Eye (tissue), 1 donor: ENCODE measurements around the gene LRRC42.

Source experiments
- DNase-seq: peaks from one replicate; pipeline ENCODE4 v3.0.0-alpha.2; 2015

LRRC42 gene, protein sequence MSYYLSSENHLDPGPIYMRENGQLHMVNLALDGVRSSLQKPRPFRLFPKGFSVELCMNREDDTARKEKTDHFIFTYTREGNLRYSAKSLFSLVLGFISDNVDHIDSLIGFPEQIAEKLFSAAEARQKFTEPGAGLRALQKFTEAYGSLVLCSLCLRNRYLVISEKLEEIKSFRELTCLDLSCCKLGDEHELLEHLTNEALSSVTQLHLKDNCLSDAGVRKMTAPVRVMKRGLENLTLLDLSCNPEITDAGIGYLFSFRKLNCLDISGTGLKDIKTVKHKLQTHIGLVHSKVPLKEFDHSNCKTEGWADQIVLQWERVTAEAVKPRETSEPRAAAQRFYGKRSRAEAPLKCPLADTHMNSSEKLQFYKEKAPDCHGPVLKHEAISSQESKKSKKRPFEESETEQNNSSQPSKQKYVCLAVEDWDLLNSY

DNA sequence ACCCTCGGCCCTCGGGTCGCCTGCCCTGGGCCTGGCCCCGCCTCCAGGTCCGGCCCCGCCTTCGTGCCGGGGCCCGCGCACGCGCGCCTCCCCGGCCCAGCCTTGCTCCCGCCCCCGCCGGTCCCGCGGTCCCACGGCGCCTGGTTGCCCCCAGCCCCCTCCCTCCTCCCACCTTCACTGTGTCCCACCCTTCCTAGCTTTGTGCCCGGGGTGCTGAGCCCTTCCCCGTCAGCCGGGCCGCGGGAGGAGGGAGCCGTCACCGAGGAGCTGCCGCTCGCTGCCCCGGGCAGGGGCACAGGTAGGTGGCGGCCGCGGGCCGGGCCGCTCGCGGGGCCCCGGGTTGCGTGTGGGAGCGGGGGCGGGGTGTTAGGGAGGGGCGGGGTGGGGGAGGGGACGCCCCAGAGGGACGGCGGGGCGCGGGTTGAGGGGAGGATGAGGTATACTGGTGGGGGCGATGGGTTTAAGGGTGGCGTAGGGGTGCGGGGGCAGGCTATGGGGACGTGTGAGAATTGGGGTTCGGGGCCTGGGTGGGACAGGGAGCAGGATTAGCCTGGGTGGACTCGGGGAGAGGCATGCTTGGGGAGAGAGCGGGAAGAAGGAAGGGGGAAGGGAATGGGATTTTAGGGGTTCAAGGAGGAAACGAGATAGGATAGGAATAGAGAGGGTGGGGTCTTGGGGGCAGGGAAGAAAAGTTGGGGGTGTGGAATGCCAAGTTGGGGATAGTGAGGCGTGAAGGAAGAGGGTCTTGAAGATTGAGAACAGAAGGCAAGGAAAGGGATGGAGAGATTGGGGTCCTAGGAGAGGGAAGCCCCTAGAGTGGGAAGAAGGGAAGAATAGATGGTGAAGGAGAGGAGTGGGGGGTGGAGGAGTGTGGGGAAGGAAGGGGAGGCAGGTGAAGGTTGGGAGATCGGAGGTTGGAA lies at the start of gene LRRC42:
TSS of gene LRRC42 (plus strand) at position 99 of the 920 bp plus-strand sequence. CDS start 5,650 bp downstream, outside the sequence.
- no peak for DNase-seq

DNA sequence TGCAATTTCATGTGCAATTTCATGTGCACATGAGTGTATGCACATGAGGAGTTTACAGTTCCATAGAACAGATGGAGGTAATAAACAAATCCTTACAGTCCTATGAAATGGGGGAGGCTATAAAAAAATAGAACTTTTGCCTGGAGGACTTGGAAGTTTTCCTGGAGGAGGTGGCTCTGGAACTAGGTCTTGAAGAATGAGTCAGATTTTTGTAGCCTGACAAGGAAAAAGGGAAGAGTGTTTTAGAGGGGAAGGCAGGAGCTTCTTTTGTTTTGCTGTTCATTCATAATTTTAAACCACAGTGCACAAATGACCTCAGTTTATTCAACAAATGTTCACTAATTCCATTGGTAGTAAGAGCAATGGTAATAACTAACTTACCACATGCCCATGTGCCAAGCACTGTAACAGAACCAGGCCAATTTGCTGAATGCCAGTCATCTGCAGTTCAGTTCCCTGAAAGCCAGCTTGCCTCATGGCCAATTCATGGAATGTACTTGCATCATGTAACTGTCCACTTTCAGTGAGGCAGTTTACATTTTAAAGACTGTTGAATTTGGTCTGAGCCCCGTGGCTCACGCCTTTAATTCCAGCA lies 49.4 kb upstream of the LRRC42 start:
- no peak for DNase-seq

DNA sequence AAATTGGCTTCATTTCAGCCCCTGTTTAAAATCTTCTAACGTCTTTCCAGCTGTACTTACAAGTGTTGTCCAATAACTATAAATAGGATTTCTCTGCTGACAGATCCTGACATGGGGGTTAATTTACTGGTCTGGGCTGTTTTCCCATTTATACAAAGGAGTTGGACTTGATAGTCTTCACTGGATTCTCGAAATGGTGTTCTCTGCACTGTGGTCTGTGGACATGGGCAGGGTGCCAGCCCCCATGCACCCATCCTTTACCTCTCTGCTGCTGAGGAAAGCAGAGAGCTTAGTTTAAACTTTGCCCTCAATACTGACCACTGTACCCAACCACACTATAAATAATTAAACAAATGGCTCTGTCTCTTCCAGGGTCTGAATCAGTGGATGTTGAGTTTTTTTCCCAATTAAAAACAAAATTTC lies 46.9 kb upstream of the LRRC42 start:
- no peak for DNase-seq

DNA sequence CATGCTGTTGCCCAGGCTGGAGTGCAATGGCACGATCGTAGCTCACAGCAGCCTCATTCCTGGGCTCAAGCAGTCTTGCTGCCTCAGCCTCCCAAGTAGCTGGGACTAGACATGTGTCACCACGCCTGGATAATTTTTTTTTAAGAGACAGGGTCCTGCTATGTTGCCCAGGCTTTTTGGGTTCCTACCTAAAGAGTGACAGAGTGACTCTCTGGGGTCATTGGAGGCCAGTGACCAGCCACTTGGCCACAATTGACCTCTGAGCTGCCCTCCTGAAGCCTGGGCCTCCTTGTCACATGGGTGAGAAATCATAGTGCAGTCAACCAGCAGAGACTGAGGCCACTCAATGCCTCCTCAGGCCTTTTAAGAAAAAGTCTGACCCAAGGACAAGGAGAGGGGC lies 46.4 kb upstream of the LRRC42 start:
- DNase-seq, result no peak

DNA sequence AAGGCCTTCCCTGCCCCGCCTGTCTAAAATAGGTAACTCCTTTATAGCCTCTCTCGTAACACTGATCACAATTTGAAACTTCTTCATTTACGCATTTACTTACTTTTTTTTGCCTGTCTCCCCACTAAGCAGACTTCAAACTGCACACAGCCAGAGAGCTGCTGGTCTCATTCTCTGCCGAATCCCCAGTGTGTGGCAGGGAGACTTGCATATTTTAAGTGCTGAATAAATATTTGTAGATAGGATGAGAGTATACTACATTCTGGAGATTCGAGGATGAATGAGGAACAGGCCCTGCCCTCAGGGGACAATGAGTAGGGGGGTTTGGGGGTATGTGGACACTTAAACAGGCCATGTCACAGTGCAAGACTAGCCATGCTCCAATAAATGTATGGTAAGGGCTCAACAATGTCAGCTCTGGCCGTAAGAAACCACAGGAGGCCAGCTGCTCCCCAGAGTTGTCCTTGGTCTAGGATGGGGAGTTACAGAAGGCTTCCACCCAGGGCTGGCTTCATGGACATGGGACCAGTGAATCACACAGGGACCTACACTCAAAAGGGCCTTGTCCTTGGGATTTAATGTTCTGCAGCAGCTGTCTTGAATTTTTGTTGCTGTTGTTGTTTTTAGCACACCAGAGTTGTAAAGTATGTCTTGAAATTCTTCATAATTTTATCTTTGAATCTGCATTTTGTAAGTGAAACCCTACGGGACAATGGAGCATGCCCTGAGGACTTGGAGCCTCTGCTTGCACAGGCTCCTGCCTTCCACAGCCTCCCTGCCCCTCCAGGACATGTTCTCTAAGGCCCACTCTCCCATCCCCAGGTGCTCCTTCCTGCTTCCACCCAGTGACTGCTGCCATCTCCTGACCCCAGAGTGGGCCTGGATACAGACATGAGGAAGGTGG lies 43.7 kb upstream of the LRRC42 start:
- no peak for DNase-seq

DNA sequence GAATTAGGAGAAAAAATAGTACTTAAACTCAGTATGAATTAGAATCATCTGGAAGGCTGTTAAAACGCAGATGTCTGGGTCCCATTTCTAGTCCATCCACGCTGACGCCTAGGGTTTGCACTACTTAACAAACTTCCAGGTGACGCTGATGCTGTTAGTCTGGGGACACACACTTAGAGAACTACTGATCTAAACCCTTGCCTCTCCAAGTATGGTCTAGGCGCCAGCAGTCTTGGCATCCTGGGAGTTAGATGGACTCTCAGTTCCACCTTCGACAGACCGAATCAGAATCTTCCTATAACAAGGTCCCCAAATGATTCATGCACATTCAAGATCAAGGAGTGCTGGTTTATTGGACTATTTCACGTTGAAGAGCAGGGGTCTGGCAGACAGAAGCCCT lies 40.6 kb upstream of the LRRC42 start:
- no peak for DNase-seq

DNA sequence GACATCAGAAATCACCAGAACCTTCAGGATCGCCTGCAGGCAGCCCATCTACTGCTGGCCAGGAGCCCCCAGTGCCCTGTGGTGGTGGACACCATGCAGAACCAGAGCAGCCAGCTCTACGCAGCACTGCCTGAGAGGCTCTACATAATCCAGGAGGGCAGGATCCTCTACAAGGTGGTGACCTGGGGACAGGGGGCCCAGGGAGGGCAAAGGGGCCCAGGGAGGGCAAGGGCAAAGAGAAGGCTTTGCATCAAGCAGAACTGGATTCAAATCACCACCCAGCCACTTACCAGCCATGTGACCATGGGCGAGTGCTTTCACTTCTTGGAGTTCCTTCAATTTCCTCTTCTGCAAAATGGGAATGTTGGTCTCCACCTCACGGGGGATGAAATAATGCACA lies 40.0 kb upstream of the LRRC42 start:
- DNase-seq, result no peak

DNA sequence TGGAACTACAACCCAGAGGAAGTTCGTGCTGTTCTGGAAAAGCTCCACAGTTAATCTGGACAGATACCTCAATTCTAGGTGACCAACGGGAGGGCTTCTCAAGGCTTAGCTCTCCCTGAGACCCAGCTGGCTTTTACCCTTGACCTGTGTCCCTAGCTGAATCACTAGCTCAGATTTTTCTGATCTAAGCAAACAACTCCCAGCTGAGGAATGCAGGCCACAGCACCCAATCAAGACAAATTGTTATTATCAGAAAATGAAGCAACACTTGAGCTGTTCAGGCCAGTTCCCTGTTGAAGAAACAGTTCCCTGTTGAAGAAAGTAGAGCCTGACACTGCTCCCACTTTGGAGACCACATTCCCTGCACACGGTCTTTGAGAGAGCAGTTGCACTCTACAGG lies 36.2 kb upstream of the LRRC42 start:
- DNase-seq, result no peak

DNA sequence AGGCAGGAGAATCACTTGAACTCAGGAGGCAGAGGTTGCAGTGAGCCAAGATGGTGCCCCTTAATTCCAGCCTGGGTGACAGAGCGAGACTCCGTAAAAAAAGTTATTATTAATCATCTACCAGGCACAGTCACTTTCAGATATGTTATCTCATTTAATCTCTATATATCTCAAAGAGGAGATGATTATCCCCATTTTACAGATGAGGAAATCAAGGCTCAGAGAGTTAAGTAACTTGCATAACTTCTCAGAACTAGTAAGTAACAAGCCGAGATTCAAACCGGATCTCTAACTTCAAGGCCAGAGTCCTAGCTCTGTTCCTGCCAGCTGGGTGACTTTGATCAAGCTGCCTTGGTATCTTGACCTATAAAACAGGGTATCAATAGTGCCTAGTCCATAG lies 34.7 kb upstream of the LRRC42 start:
- no peak for DNase-seq

DNA sequence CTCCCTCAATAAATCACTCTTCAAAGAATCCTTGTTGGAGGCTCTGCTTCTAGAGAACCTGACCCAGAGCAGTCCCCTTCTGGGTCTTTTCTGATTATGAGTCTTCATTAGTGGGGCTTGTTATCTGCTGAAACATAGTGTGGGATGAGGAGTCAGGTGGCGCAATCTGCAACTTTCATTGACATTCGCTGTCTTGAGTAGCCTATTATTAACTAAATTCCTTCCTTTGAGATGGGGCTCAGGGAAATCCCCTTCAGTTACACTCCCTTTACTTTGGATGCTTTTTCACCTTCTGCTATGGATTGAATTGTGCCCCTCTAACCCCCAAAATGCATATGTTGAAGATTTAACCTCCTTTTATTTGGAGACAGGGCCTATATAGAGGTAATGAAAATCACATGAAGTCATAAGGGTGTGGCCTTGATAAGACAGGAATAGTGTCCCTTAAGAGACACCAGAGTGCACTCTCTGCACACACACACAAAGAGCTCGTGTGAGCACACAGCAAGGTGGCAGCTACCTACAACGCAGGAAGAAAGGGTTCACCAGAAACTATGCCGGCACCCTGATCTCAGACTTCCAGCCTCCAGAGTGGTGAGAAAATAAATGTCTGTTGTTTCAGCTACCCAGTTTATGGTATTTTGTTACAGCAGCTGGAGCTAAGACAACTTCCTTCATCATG lies 32.7 kb upstream of the LRRC42 start:
- DNase-seq, result peak; percentile 41

DNA sequence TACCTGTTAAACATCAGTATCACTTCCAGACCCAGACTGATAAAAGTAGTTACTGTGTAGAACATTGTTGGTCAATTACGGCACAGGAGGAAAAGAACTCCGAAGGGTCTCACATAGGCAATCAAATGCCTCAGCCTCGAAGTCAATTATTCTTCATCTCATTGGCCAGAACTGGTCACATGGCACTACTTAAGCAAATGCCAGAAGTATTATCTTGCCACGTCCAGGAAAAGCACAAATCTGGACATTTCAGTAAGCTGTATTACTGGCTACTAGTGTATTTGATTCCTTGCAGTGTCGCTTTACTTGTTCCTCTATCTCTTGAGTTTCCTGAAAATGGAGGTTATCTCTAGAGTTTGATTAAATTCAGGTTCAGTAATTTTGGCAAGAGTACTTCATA lies 27.8 kb upstream of the LRRC42 start:
- DNase-seq, result no peak

DNA sequence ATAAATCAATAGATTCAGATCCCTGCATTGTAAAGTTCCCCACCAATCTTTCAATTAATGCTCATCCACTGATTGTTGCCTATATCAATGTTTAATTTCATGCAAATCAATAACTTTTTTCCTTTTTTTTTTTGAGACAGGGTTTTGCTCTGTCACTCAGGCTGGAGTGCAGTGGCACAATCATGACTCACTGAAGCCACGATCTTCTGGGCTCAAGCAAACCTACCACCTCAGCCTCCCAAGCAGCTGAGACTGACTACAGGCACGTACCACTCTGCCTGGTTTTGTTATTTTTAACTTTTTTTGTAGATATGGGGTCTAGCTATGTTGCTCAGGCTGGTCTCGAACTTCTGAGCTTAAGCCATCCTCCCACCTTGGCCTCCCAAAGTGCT lies 26.5 kb upstream of the LRRC42 start:
- DNase-seq, result no peak

DNA sequence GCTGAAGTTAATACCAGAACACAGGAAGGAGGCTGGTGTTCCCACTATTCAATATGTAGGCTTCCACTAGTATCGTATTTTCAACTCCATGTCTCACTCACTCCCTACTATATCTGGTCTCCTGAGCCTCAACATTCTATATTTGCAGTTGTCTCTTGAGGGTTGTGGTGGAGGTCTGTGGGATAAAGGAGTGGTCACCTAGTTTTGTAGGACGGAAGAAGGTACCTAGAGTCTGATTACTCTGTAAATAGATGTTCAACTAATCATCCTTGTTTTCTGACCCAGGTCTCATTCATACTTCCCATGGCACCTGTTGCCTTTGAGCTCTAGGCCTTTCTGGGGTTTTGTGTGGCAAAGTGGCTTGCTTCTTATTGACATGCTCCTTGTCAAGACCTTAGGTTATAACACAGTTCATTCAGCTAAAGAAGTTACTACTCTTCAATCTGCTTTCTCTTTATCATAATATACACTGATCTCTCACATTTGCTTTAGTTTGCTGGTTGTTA lies 18.7 kb upstream of the LRRC42 start:
- no peak for DNase-seq

DNA sequence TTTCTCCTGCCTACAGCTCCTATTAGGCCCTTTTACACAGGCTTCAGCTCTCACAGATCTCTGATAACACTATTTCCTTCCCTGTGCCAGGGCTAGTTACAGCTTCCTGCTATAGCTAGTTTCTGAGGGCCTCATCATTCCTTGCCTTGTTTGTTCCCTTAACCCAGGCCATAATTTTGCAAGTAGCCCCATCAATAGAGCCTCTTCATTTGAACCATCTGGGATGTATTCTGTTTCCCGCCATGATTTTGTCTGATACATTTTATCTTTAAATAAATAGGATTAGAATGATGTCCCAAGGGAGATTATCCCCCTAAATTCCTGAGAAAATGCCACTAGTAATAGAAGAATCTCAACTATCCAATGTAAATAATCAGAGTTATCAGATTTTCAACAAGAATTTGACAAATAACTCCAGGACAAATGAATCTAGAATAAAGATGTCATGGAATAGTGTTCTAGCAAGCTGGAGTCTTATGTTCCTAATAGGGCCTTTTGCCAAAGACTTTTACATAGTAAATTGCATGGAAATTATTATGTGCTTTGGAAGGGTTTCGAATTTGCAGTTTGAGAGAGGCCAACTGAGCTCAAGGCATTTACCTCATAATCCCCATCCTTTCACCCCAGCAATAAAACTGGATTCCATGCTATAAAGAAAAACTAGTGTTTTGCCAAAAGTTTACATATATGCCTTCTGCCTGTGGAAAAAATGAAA lies 16.7 kb upstream of the LRRC42 start:
- DNase-seq, result no peak

DNA sequence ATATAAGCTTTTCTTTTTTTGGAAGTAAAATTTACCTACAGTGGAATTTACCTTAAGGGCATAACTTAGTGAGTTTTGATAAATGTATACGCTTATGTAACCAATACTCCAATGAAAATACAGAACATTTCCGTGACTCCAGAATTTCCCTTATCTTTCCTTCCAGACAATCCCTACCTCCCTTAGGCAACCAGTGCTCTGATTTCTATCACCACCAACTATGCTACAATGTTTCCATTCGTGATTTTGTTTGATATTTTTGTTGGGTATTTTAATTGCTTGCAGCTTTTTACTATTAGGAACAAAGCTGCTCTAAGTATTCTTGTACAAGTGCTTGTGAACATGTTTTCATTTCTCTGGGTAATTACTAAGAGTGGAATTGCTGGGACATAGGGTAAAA lies 15.2 kb upstream of the LRRC42 start:
- DNase-seq, result no peak

DNA sequence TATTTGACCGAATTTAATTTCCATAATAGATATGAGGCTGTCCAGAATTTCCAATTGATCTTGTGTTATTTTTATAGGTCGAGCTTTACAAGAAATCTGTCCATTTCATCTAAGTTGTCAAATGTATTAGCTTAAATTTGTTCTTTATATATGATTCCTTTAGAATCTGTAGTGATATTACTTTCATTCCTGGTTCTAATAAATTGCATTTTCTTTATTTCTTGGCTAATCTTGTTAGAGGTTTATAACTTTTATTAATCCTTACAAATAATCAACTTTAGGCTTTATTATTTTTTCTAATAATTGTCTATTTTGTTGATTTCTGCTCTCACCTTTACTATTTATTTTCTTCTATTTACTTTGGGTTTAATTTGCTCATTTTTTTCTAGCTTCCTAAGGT lies 14.6 kb upstream of the LRRC42 start:
- no peak for DNase-seq

DNA sequence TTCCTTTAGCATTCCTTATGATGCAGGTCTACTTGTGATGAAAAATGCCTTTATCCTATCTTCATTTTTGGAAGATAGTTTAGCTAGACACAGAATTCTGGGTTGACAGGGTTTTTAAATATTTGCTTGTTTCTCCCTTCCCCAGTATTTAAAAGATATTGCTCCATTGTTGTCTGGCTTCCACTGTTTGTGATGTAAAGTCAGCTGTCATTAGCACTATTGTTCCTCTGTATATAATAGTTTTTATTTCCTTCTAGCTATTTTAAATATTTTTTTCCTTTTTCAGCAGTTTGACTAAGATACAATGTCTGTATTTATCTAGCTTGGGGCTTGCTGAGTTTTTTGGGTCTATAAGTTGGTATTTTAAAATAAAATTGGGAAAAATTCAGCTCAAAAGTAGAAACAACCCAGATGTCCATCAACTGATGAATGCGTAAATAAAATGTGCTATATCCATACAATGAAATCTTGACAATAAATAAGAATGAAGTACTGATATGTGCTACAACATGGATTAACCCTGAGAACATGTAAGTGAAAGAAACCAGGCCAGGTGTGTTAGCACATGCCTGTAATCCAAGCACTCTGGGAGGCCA lies 11.9 kb upstream of the LRRC42 start:
- DNase-seq, result no peak

DNA sequence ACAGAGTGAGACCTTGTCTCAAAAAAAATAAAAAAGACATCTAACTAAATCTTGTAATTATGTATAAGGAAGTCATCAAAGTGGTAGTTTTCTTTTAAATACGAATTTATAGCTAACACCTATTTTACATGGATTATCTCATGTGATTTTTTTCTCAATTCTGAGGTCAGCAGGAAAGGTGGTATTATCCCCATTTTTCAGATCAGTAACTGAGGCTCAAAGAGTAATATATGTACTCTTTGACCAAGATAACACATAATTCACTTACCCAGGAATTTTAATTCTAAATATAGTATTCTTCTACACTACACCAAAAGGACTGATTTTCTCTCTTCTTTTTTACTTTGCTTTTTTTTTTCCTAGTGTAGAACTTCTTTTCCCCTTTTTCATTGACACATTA lies 9.7 kb upstream of the LRRC42 start:
- DNase-seq, result no peak

DNA sequence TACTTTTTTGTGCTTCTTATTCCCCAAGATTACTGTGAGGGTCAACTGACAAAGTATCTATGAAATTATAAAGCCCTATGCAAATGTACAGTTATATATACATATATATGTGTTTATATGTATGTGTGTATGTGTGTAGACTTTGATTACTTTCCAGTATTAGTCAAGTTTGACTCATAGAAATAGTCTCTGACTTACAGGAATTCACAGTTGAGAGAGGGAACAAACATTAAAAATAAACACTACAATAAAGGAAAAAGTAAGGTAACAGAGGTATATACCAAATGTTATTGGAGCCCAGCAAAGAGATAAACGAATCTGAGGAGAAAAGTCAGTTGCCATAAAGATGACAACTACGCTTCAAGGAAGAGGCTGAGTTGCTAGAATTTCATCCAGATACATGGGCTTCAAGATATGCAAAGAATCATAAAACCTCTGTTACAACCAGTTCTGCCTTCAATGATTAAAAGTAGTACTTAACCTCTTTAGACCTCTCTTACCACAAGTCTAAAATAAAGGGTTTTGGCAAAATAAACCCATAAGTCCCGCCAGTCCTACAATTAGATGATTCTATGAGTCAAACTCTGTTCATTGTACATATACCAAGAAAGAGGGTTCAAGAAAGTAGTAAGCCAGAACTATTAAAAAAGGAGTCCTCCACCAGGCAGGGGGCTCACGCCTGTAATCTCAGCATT lies 7.9 kb upstream of the LRRC42 start:
- no peak for DNase-seq
